Stimulated activated CD8-positive, alpha-beta memory T cell treated with anti-CD3 and anti-CD28 coated beads, Interleukin-4, amount 100 ng/mL, for 4 hours (primary cell): ENCODE measurements around the gene RIBC2.
"Not testable (repeated sequence)": the region's sequence is repeated elsewhere in the genome, so short reads cannot be mapped to it uniquely, and the experiment has no call there.

Source experiments
- DNase-seq, 2 donors: peaks; one replicate each; pipeline ENCODE4 v3.0.0-alpha.2; 2020; ENCODE audit warnings: low read depth in 2 of 2, low spot score in 1 of 2

Gene RIBC2

DNA sequence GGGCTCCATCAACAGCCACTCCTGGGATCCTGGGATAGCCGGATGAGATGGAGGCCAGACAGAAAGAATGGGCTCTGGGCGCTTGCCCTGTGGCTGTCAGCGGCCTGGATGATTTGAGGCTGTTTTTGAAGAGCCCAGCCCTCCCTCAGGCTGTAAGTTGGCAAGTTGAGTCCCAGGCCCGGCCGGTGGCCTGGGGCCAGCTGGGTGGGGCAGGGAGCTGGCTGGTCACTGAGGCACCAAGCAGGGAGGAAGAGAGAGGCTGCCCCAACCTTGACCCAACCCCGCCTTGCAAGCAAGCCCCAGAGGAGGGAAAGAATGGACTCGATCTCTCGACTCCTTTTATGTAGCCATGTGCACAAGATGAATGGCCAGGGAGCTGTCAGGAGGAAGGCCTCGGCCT lies 34.9 kb downstream of the RIBC2 start:
- no peak for DNase-seq

GRCh38 chr22:45449442-45449841 lies 35.9 kb downstream of the RIBC2 start:
- DNase-seq, result not testable (repeated sequence)

- DNase-seq, result no peak
These were observed 36.8 kb downstream of the RIBC2 start for GRCh38 chr22:45450101-45450785.

DNA sequence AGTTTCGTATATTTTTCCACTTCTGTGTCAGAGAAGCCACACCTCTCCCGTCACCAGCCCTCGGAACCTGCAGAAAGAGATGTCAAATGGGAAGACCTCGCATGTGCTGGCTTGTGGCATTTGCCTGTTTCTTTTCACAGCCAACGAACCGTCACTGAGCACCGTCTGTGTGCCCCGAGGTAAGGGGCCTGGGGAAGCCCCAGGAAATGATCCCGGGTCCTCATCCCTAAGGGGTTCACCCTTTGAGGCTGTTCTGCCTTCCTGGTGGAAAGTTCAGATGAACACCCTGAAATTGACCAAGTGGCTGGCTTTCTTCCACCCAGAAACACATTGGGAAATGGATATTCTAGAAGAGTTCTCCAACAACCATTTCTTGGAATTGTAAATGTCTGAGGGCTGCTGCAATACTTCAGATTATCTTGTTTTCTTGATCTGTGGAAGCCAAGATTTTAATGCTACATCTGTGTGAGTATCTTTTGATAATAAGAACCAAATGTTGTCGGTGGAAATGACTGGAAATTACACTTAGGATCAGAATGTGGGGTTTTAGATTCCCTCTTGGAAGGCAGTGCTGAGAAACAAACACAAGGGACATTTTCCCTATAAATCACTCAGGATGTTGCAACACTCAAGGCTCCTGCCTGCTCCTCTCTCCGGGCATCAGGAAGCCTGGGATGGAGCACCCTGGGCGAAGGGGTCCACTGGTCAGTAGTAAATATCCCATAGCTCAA lies 37.6 kb downstream of the RIBC2 start:
- DNase-seq, result no peak

- no peak for DNase-seq
These were observed 38.5 kb downstream of the RIBC2 start for GRCh38 chr22:45451972-45452371.

DNA sequence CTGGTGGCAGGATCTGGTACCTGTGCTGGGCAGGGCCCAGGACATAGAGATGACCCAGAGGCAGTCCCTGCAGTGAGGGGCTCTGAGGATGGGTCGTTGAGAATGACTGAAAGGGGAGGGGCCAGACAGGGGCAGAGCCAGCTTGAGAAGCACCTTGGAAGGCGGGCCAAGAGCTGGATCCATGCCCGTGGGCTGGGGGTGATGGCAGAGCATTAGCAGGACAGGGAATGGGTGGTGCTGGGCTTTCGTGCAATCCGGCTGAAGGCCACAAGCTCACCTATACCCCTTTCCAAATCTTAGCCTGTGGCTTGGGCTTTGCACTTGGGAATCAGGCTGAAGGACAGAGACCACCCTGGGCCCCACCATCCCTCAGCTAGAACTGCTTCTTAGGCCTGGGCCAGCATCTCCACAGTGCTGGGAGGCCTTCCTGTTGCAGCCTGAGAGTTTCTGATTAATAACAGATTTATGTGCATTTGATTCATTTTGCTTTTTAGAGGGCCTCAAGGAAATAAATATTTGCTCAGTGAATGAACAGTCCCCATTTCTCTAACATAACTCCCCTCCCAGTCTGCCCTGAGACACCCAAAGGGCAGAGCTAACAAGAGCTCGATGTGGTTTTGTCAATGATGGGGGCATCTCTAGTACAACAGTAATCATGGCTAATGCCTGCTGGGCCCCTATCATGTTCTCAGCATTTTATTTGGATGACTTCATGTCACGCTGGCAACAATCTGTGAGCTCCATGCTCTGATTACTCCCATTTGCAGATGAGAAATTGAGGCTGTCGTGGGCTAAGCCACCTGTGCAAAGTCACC lies 39.3 kb downstream of the RIBC2 start:
- DNase-seq, result no peak

DNA sequence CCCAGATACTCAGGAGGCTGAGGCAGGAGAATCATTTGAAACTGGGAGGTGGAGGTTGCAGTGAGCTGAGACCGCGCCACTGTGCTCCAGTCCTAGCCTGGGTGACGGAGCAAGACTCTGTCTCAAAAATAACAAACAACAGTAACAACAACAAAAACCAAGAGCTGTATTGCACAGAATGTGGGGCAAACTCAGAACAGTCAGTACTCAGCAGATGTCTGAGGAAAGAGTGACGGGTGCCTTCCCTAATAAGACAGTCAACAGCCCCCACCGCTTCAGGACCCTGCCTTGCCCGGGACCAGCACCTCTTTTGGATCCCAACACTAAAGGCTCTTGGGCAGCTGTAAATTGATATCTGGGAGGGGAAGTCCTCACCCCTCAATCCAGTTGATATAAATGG lies 40.3 kb downstream of the RIBC2 start:
- no peak for DNase-seq

DNA sequence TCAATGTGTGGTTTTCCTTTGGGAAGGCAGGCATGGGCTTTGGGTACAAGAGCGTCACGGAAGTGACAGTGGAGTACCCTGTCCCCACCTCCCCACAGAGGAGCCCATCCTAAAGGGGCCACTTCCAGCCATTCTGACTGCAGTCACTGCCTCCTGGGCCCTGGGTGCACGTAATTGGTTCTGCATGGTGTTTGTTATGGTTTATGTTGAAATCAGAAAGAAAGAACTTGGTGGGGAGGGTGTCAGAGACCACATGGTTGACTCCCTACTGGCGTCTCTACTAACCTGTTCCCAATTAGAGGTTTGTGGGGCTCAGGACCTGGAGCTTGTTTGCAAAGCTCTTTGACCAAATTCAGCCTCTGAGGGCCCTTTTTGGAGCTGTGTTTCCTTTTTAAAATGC lies 40.8 kb downstream of the RIBC2 start:
- DNase-seq, result no peak

DNA sequence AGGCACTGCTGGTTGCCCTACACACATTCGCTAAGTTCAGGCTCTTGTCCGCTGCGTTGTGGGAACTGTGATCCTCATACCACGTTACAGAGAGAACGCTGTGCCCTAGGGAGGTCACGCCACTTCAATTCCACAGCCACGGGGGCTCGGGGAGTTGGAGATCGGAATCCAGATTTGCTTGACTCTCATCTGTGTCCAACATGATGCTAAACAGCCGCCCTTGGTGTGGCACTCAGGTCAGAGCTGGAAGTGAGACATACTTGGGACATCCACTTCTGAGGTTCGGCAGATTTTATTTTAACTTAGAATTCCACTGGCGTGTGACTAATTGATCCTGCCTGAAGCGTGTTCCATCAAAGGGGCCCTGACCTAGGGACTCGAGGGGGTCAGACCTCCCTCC lies 41.7 kb downstream of the RIBC2 start:
- DNase-seq, result no peak

- DNase-seq, result no peak
These were observed 42.1 kb downstream of the RIBC2 start for GRCh38 chr22:45455621-45456020.

DNA sequence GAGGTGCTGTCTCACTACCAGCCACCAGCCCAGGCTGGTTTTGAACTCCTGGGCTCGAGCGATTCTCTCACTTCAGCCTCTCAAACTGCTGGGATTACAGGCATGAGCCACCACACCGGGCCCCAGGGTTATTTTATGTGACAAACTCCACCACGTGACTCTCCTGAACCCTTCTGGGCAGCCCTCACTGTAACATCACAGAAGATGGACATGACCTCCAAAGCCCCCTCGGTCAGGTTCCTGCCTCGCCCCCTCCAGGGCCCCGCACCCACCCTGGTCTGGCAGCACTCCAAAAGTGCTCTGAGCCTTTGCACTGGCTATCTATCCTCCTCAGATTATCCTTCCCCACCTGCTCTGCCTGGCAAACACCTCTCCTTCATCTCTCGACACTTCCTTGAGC lies 43.3 kb downstream of the RIBC2 start:
- DNase-seq, result no peak

DNA sequence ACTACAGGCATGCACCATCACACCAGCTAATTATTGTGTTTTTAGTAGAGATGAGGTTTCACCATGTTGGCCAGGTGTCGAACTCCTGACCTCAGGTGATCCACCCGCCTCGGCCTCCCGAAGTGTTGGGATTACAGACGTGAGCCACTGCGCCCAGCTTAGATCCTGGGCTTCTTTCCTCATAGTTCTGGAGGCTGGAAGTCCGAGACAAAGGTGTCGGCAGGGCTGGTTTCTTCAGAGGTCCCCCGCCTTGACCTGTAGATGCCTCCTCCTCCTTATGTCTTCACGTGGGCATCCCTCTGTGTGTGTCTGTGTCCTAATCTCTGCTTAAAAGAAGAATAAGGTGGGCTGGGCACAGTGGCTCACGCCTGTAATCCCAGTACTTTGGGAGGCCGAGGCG lies 45.0 kb downstream of the RIBC2 start:
- DNase-seq, result no peak

GRCh38 chr22:45459235-45459634 lies 45.7 kb downstream of the RIBC2 start:
- DNase-seq, result no peak

DNA sequence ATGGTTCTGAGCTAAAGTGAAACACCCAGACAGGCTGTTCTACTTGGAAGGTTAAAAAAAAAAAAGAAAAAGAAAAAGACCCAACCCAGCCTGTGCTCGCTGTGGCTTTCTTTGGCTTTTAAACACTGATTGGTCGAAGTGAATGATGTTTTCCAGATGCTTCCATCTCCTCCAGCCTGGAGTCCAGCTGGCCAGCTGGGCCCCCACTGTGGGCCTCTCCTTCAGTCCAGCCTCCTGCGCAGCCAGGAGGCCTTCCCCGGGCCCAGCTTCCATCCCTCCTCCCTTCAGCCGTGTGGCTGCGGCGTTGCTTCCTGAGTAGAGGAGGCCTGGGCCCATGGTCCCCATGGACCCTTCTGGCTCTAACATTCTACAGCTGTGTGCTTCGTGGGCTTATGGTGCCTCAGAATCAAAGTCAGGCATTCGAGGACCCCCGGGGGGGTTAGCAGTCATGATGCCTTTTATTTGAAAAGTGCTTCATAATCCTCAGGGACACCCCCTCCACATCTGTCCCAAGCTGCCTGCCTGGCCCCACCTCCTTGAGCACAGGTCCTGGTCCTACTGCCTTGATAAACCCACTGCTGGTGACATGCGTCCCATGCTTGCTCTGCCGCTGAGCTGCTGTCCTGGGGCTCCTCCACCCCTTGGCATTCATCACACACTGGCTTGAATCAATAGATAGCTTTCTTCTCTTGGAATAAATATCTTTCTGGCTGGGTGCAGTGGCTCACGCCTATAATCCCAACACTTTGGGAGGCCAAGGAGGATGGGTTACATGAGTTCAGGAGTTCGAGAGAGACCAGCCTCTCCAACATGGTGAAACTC lies 47.0 kb downstream of the RIBC2 start:
- DNase-seq, result no peak

- no peak for DNase-seq
These were observed 48.7 kb downstream of the RIBC2 start for GRCh38 chr22:45462034-45462655.

DNA sequence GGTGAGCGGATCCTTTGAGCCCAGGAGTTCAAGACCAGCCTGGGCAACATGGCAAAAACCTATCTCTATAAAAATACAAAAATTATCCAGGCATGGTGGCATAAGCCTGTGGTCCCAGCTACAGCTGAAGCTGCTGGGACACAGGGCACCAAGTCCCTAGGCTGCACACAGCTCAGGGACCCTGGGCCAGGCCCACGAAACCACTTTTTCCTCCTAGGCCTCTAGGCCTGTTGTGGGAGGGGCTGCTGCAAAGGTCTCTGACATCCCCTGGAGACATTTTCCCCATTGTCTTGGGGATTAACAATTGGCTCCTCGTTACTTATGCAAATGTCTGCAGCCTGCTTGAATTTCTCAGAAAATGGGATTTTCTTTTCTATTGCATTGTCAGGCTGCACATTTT lies 50.2 kb downstream of the RIBC2 start:
- DNase-seq, result not testable (repeated sequence)

DNA sequence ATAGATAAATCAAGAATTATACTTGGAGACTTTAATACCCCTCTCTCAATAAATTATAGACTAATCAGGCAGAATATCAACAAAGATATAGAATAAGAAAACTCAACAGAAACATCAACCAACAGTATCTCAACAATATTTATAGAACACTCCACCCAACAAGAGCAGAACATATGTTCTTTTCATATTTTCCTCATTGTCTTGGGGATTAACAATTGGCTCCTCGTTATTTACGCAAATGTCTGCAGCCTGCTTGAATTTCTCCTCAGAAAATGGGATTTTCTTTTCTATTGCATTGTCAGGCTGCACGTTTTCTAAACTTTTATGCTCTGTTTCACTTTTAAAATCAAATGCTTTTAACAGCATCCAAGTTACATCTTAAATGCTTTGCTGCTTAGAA lies 52.1 kb downstream of the RIBC2 start:
- no peak for DNase-seq

GRCh38 chr22:45468872-45469271 lies 55.4 kb downstream of the RIBC2 start:
- DNase-seq, result no peak

GRCh38 chr22:45469281-45470073 lies 56.0 kb downstream of the RIBC2 start:
- DNase-seq, result no peak

DNA sequence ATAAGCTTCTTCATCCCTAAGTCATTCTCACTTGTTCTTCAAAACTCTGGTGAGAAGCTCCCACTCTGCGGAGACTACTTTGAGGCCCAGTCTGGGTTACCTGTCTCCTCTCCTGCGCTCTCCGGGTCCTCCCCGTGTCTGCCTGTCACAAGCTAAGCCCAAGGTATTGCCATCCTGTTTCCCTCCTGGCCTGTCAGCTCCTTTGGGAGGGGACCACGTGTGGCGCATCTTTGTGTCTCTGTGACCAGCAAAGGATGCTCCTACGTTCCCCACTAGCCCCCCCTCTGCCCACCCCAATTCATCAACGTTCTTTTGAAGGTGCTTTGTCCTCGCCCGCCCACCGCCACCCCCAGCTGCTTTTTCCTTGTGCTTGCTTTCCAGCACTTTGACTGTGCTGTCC lies 57.4 kb downstream of the RIBC2 start:
- no peak for DNase-seq
